Mucosa of descending colon (tissue), 3 donors: ENCODE measurements around the gene BLCAP. TPM values are rescaled to one million over a fixed set of nuclear protein-coding genes. Genes with fewer than 3 reads are reported as not detected.
"Not testable (repeated sequence)": the region's sequence is repeated elsewhere in the genome, so short reads cannot be mapped to it uniquely, and the experiment has no call there.

Experiments
- ATAC-seq: fragments of 200-7000 bp; cut with Tn5 transposase; one replicate; pipeline ENCODE4 v1.9.1; 2020; ENCODE audit warnings: mild to moderate bottlenecking, moderate library complexity
- DNase-seq, 3 donors: peaks; one replicate each; pipeline ENCODE4 v3.0.0-alpha.2; 2020
- H3K36me3 ChIP-seq: fragments of 200-600 bp; one replicate; pipeline ENCODE4 v1.8.0; 2021; ENCODE audit warnings: low read depth, mild to moderate bottlenecking
- H3K4me1 ChIP-seq: fragments of 200-600 bp; one replicate; pipeline ENCODE4 v1.8.0; 2021; ENCODE audit warnings: low read depth, mild to moderate bottlenecking
- H3K4me3 ChIP-seq: fragments of 200-600 bp; one replicate; pipeline ENCODE4 v1.8.0; 2021; ENCODE audit warnings: mild to moderate bottlenecking
- H3K9me3 ChIP-seq: fragments of 200-600 bp; one replicate; pipeline ENCODE4 v1.8.0; 2021; ENCODE audit warnings: mild to moderate bottlenecking
- CTCF ChIP-seq: fragments of 200-600 bp; IDR thresholded peaks from one replicate; pipeline ENCODE4 v1.8.0; 2022; ENCODE audit warnings: antibody characterized with exemption, mild to moderate bottlenecking
- intact Hi-C, 2 donors: fragments of 100-400 bp; cut with DNase I in 1 of 2; cut with micrococcal nuclease in 1 of 2; formaldehyde crosslinking; loops; one replicate each; pipeline versions ENCODE4 v1.11.0 to v1.11.1; 2022; cut with DNase I, micrococcal nuclease
- total RNA-seq, 3 donors: library from RNA; stranded (reverse); fragmentation: NEBNext Ultra II Directional in 2 of 3; extraction: Animal tissue kit (Norgen Biotek cat#: 25700) in 2 of 3; gene quantifications; one replicate each; pipeline versions ENCODE4 v1.2.1 to v1.2.4, GENCODE V29; 2021 to 2023
- donor health status: DM: no; HTN: no; CAD: no; lungs with moderate emphysema.
- donor health status: DM: no; HTN: no; CAD: no.
- donor health status: DM: no; HTN: yes; CAD: no.

BLCAP gene
- total RNA-seq, 3 donors from 2014 or later = 87.9 to 110 (median 108) TPM

- Histone ChIP-seq H3K9me3 (no peaks in the 10 kb centered on the region), H3K4me3 (no peak overlapping the region), H3K36me3 (no peaks in the 10 kb centered on the region), H3K4me1 (no peaks in the 10 kb centered on the region)
- no peak for ATAC-seq
- intact Hi-C loops = no loop called here
- DNase-seq = no peak
- TF ChIP-seq CTCF = no peak
These were observed 24.7 kb upstream of the BLCAP start for GRCh38 chr20:37552415-37552814.

- ATAC-seq, H3K36me3 ChIP-seq, H3K4me3 ChIP-seq, intact Hi-C loops, H3K4me1 ChIP-seq, DNase-seq, H3K9me3 ChIP-seq: not testable (repeated sequence)
These were observed 24.0 kb upstream of the BLCAP start for GRCh38 chr20:37551660-37552059.

- ATAC-seq, H3K9me3 ChIP-seq, H3K4me1 ChIP-seq, H3K36me3 ChIP-seq, H3K4me3 ChIP-seq, intact Hi-C loops, DNase-seq: not testable (repeated sequence)
These were observed 22.6 kb upstream of the BLCAP start for GRCh38 chr20:37550101-37550920.

- TF ChIP-seq CTCF = no peak
- intact Hi-C loops = no loop called here
- DNase-seq = no peak
- Histone ChIP-seq H3K4me1 (peaks cover 3% of the 10 kb centered on the region), H3K4me3 (no peak overlapping the region), H3K9me3 (no peaks in the 10 kb centered on the region), H3K36me3 (no peaks in the 10 kb centered on the region)
- peak; percentile 83 for ATAC-seq
These were observed 20.2 kb upstream of the BLCAP start for GRCh38 chr20:37547912-37548311.

GRCh38 chr20:37545516-37545915 is 17.8 kb upstream of the BLCAP start:
- intact Hi-C loops = no loop called here

GRCh38 chr20:37544386-37544785 is 16.7 kb upstream of the BLCAP start:
- Histone ChIP-seq H3K9me3 (no peaks in the 10 kb centered on the region), H3K4me3 (no peak overlapping the region), H3K4me1 (peaks cover 14% of the 10 kb centered on the region), H3K36me3 (no peaks in the 10 kb centered on the region)
- no peak for TF ChIP-seq CTCF
- intact Hi-C loops = no loop called here
- ATAC-seq = no peak
- no peak for DNase-seq

More at GRCh38 chr20:37545516-37545915, 17.8 kb upstream of the BLCAP start:
- Histone ChIP-seq H3K9me3 (no peaks in the 10 kb centered on the region), H3K4me1 (peaks cover 6% of the 10 kb centered on the region), H3K36me3 (no peaks in the 10 kb centered on the region), H3K4me3 (no peak overlapping the region)
- ATAC-seq = no peak
- TF ChIP-seq CTCF = no peak
- DNase-seq = no peak
